ENCODE measurements around the gene NPLOC4. TPM values are rescaled to one million over a fixed set of nuclear protein-coding genes. Genes with fewer than 3 reads are reported as not detected.

The NPLOC4 gene
- polyA plus RNA-seq, 1 of the 3 experiments (the other 2 are of a cell fraction), result 88.6 TPM

DNA sequence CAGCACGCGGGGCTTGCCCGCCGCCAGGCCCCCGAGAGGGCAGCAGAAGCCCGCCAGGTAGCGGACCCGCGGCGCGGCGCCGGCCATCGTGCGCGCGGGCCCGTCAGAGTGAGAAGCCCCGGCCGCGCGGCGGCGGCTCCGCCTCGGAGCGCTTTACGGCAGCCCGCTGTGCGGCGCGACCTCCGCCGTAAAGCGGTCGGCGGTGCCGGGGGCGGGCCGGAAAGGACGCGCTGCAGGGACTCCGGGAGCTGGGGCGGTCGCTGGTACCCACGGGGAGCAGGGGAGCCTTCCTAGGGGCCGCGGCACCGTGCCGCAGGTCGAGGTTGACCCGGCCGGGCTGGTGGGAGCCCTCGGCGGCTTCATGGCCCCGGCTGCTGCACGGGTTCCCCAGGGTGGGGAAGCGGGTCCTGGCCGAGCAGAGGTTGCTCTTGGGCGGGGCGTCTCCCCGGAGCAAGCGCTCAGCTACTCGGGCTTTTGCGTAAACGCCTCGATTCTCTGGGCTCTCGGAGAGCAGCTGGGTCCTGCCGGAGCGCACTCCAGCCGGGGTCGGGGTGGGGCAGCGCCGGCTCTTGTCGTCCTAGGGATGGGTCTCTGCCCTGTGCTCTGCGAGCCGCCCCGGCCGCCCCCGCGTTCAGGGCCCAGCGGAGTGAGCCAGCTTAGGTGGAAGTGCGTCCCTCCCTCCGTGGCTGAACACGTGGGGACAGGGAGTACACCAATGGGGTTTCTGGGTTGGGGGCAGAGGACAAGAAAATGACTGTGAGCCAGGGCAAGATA lies 84.5 kb downstream of the NPLOC4 start, which contains the start of gene FAAP100 (continued):
- TF ChIP-seq, protein P1, sequence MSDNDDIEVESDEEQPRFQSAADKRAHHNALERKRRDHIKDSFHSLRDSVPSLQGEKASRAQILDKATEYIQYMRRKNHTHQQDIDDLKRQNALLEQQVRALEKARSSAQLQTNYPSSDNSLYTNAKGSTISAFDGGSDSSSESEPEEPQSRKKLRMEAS (IDR thresholded peaks at IDR 0.05; ENCODE audit: low read depth), result peak; percentile 67
- TF ChIP-seq SMC3 (IDR thresholded peaks at IDR 0.05; ENCODE audit: low read depth, low read length) (0 out of 2 replicates have a peak, but pooled peaks have one; percentile 7), FOXM1 (IDR thresholded peaks at IDR 0.05; ENCODE audit: low read depth) (no peak), GABPA (IDR thresholded peaks at IDR 0.05; ENCODE audit: low read depth) (peak; percentile 78), CHD2 (IDR thresholded peaks at IDR 0.05; ENCODE audit: low read length, partially characterized antibody) (no peak), RCOR1 (IDR thresholded peaks at IDR 0.05; ENCODE audit: low read length) (no peak), NFIC (IDR thresholded peaks at IDR 0.05; ENCODE audit: borderline replicate concordance) (peak; percentile 11; the same call in 1 of the 2 replicates), RAD21 (IDR thresholded peaks at IDR 0.05; ENCODE audit: low read length) (no peak), ELF1 (IDR thresholded peaks at IDR 0.05) (peak; percentile 55), FOSL2 (IDR thresholded peaks at IDR 0.05; ENCODE audit: borderline replicate concordance, low read depth) (no peak), TAF1 (IDR thresholded peaks at IDR 0.05; ENCODE audit: borderline replicate concordance, low read depth, low read length) (peak; percentile 90), MXI1 (IDR thresholded peaks at IDR 0.05; ENCODE audit: low read depth, low read length) (peak; percentile 90)
- TF ChIP-seq, protein P2, sequence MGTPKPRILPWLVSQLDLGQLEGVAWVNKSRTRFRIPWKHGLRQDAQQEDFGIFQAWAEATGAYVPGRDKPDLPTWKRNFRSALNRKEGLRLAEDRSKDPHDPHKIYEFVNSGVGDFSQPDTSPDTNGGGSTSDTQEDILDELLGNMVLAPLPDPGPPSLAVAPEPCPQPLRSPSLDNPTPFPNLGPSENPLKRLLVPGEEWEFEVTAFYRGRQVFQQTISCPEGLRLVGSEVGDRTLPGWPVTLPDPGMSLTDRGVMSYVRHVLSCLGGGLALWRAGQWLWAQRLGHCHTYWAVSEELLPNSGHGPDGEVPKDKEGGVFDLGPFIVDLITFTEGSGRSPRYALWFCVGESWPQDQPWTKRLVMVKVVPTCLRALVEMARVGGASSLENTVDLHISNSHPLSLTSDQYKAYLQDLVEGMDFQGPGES (IDR thresholded peaks at IDR 0.05; ENCODE audit: low read depth, low read length), result no peak
- TF ChIP-seq, protein P3, sequence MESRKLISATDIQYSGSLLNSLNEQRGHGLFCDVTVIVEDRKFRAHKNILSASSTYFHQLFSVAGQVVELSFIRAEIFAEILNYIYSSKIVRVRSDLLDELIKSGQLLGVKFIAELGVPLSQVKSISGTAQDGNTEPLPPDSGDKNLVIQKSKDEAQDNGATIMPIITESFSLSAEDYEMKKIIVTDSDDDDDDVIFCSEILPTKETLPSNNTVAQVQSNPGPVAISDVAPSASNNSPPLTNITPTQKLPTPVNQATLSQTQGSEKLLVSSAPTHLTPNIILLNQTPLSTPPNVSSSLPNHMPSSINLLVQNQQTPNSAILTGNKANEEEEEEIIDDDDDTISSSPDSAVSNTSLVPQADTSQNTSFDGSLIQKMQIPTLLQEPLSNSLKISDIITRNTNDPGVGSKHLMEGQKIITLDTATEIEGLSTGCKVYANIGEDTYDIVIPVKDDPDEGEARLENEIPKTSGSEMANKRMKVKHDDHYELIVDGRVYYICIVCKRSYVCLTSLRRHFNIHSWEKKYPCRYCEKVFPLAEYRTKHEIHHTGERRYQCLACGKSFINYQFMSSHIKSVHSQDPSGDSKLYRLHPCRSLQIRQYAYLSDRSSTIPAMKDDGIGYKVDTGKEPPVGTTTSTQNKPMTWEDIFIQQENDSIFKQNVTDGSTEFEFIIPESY (IDR thresholded peaks at IDR 0.05; ENCODE audit: borderline replicate concordance, low read depth), result peak; percentile 75; the same call in 1 of the 2 replicates
- TF ChIP-seq, protein P4, sequence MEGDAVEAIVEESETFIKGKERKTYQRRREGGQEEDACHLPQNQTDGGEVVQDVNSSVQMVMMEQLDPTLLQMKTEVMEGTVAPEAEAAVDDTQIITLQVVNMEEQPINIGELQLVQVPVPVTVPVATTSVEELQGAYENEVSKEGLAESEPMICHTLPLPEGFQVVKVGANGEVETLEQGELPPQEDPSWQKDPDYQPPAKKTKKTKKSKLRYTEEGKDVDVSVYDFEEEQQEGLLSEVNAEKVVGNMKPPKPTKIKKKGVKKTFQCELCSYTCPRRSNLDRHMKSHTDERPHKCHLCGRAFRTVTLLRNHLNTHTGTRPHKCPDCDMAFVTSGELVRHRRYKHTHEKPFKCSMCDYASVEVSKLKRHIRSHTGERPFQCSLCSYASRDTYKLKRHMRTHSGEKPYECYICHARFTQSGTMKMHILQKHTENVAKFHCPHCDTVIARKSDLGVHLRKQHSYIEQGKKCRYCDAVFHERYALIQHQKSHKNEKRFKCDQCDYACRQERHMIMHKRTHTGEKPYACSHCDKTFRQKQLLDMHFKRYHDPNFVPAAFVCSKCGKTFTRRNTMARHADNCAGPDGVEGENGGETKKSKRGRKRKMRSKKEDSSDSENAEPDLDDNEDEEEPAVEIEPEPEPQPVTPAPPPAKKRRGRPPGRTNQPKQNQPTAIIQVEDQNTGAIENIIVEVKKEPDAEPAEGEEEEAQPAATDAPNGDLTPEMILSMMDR (IDR thresholded peaks at IDR 0.05), result no peak
- TF ChIP-seq, protein P5, sequence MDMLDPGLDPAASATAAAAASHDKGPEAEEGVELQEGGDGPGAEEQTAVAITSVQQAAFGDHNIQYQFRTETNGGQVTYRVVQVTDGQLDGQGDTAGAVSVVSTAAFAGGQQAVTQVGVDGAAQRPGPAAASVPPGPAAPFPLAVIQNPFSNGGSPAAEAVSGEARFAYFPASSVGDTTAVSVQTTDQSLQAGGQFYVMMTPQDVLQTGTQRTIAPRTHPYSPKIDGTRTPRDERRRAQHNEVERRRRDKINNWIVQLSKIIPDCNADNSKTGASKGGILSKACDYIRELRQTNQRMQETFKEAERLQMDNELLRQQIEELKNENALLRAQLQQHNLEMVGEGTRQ (IDR thresholded peaks at IDR 0.05; ENCODE audit: borderline replicate concordance, low read depth, low read length), result 0 out of 2 replicates have a peak, but pooled peaks have one; percentile 17

Data from SK-N-SH (cell line).